Karpas-422 (cell line): Measurements from ENCODE around the gene KLK14. TPM values are rescaled to one million over a fixed set of nuclear protein-coding genes. Genes with fewer than 3 reads are reported as not detected.
A peak's percentile ranks its signal among the peaks of the same experiment; 100 is the strongest.

ENCODE experiments used
- DNase-seq: peaks from one replicate; pipeline ENCODE4 v3.0.0-alpha.2; 2015
- H2AFZ ChIP-seq: fragments of 200-600 bp; sonication (generic); 2 replicates; pipeline ENCODE4 v1.6.1; 2014; ENCODE audit warnings: antibody characterized with exemption, low read length, mixed read lengths
- H3K27ac ChIP-seq: fragments of 200-600 bp; sonication (generic); 2 replicates; pipeline ENCODE4 v1.5.1; 2014; ENCODE audit warnings: mild to moderate bottlenecking, low read length, moderate library complexity
- H3K27me3 ChIP-seq: fragments of 200-600 bp; sonication (generic); 2 replicates; pipeline ENCODE4 v1.6.1; 2014; ENCODE audit warnings: low read length, mixed read lengths
- H3K36me3 ChIP-seq: fragments of 200-600 bp; sonication (generic); 2 replicates; pipeline ENCODE4 v1.6.1; 2014; ENCODE audit warnings: low read length, mixed read lengths; ENCODE audit not compliant: insufficient read depth
- H3K4me1 ChIP-seq: fragments of 200-600 bp; sonication (generic); 2 replicates; pipeline ENCODE4 v1.6.1; 2014; ENCODE audit warnings: mild to moderate bottlenecking, low read length, mixed read lengths
- H3K4me2 ChIP-seq: fragments of 200-600 bp; sonication (generic); 2 replicates; pipeline ENCODE4 v1.6.1; 2014; ENCODE audit warnings: low read length, low read depth, mild to moderate bottlenecking; ENCODE audit not compliant: poor library complexity, severe bottlenecking
- H3K4me3 ChIP-seq: fragments of 200-600 bp; sonication (generic); 2 replicates; pipeline ENCODE4 v1.5.1; 2014; ENCODE audit warnings: mild to moderate bottlenecking, antibody characterized with exemption, low read length, mixed read lengths
- H3K79me2 ChIP-seq: fragments of 200-600 bp; sonication (generic); 2 replicates; pipeline ENCODE4 v1.6.1; 2014; ENCODE audit warnings: mild to moderate bottlenecking, low read length, mixed read lengths
- H3K9ac ChIP-seq: fragments of 200-600 bp; sonication (generic); 2 replicates; pipeline ENCODE4 v1.6.0; 2014; ENCODE audit warnings: low read length
- H3K9me2 ChIP-seq: fragments of 200-600 bp; sonication (generic), shearing (Covaris generic); replicated peaks from 2 replicates; pipeline ENCODE4 v1.6.0; 2014; ENCODE audit warnings: mild to moderate bottlenecking, low read length, moderate library complexity; ENCODE audit not compliant: insufficient read depth
- H3K9me3 ChIP-seq: fragments of 300-700, 200-600 bp; sonication (generic); 2 replicates; pipeline ENCODE4 v1.6.1; 2014; ENCODE audit warnings: low read length, mixed read lengths
- H4K20me1 ChIP-seq: fragments of 200-600 bp; sonication (generic); 2 replicates; pipeline ENCODE4 v1.6.1; 2014; ENCODE audit warnings: mild to moderate bottlenecking, antibody characterized with exemption, low read length, low read depth; ENCODE audit not compliant: insufficient read depth
- total RNA-seq: library from RNA; depleted of rRNA; stranded (reverse); fragments of >200 nt; shearing (Covaris generic); gene quantifications from 2 replicates; pipeline ENCODE4 v1.2.3, GENCODE V29; 2014; ENCODE audit warnings: low replicate concordance

KLK14 gene
- total RNA-seq, 1 experiment from 2014 or later, result 0.48 TPM

GRCh38 chr19:51116736-51117286 lies 34.1 kb upstream of the KLK14 start:
- no peaks in the 10 kb centered on the region for H4K20me1 ChIP-seq
- no peak overlapping the region for H3K9ac ChIP-seq
- H3K9me3 ChIP-seq, result no peaks in the 10 kb centered on the region
- H3K4me1 ChIP-seq, result no peaks in the 10 kb centered on the region
- H3K27me3 ChIP-seq, result no peaks in the 10 kb centered on the region
- no peaks in the 10 kb centered on the region for H3K36me3 ChIP-seq
- no peak for DNase-seq
- no peak overlapping the region for H3K27ac ChIP-seq
- no peaks in the 10 kb centered on the region for H3K9me2 ChIP-seq
- H3K4me2 ChIP-seq, result no peak overlapping the region
- H2AFZ ChIP-seq, result no peak overlapping the region
- H3K79me2 ChIP-seq, result no peaks in the 10 kb centered on the region
- H3K4me3 ChIP-seq, result no peak overlapping the region

- no peaks in the 10 kb centered on the region for H3K36me3 ChIP-seq
- DNase-seq, result no peak
- H3K27me3 ChIP-seq, result no peaks in the 10 kb centered on the region
- no peaks in the 10 kb centered on the region for H3K9me3 ChIP-seq
- H2AFZ ChIP-seq, result no peak overlapping the region
- no peak overlapping the region for H3K4me3 ChIP-seq
- H3K9me2 ChIP-seq, result no peaks in the 10 kb centered on the region
- H3K9ac ChIP-seq, result no peak overlapping the region
- H3K27ac ChIP-seq, result no peak overlapping the region
- H3K4me1 ChIP-seq, result no peaks in the 10 kb centered on the region
- no peaks in the 10 kb centered on the region for H3K79me2 ChIP-seq
- H4K20me1 ChIP-seq, result no peaks in the 10 kb centered on the region
- no peak overlapping the region for H3K4me2 ChIP-seq
Measured at GRCh38 chr19:51114087-51114729, 31.5 kb upstream of the KLK14 start.

DNA sequence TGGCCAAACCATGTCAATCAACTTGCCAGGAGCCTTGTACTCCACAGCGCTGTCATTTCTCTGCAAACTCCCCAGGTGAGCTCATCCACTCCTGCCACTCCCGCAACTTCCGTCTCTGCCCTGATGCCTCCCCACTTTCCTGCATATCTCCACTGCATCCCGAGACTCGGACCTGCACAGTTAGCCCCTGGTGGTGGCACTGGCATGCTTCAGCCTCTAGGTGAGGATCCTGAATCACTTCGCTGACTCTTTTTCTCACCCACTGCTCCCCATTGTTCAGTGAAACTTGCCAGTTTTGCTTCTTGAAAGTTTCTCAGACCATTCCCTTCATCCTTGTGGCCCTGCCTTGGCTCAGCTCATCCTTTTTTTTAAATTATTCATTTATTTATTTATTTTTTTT lies 28.9 kb upstream of the KLK14 start:
- Histone ChIP-seq H3K79me2 (peaks cover 15% of the 10 kb centered on the region), H3K27me3 (no peaks in the 10 kb centered on the region), H3K9me3 (no peaks in the 10 kb centered on the region), H3K9me2 (no peaks in the 10 kb centered on the region), H3K9ac (no peak overlapping the region), H3K36me3 (no peaks in the 10 kb centered on the region), H3K4me1 (peaks cover 15% of the 10 kb centered on the region), H2AFZ (no peak overlapping the region), H3K4me3 (no peak overlapping the region), H3K4me2 (no peak overlapping the region), H4K20me1 (no peaks in the 10 kb centered on the region), H3K27ac (no peak overlapping the region)
- DNase-seq, result peak; percentile 60

DNA sequence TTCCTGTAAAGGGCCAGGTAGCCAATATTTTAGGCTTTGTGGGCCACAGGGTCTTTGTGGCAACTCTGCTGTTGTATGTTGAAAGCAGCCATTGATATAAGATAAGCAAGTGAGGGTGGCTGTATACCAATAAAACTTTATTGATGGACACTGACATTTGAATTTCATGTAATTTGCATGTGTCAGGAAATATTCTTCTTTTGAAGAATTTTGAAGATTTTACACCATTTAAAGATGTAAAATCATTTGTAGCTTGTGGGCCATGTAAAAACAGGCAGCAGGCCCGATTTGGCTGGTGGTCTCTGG lies 27.9 kb upstream of the KLK14 start:
- no peaks in the 10 kb centered on the region for H3K9me2 ChIP-seq
- DNase-seq, result no peak
- H3K4me2 ChIP-seq, result no peak overlapping the region
- peaks cover 23% of the 10 kb centered on the region for H3K79me2 ChIP-seq
- no peaks in the 10 kb centered on the region for H3K36me3 ChIP-seq
- no peak overlapping the region for H3K4me3 ChIP-seq
- no peak overlapping the region for H3K9ac ChIP-seq
- H3K9me3 ChIP-seq, result no peaks in the 10 kb centered on the region
- H3K27ac ChIP-seq, result no peak overlapping the region
- H4K20me1 ChIP-seq, result no peaks in the 10 kb centered on the region
- H3K4me1 ChIP-seq, result peaks cover 15% of the 10 kb centered on the region
- H2AFZ ChIP-seq, result no peak overlapping the region
- no peaks in the 10 kb centered on the region for H3K27me3 ChIP-seq

GRCh38 chr19:51108805-51109146 lies 26.1 kb upstream of the KLK14 start:
- no peaks in the 10 kb centered on the region for H4K20me1 ChIP-seq
- peak overlapping the region; percentile 88 for H3K4me3 ChIP-seq
- H3K79me2 ChIP-seq, result peaks cover 35% of the 10 kb centered on the region
- H3K9me3 ChIP-seq, result no peaks in the 10 kb centered on the region
- peaks cover 15% of the 10 kb centered on the region for H3K4me1 ChIP-seq
- no peak overlapping the region for H3K27ac ChIP-seq
- DNase-seq, result no peak
- H3K9me2 ChIP-seq, result no peaks in the 10 kb centered on the region
- peak overlapping the region; percentile 60 for H3K4me2 ChIP-seq
- no peaks in the 10 kb centered on the region for H3K27me3 ChIP-seq
- H2AFZ ChIP-seq, result peak overlapping the region; percentile 6; the same call in 1 of the 2 replicates
- H3K36me3 ChIP-seq, result 0 out of 2 replicates have a peak, but pooled peaks cover 4% of the 10 kb centered on the region
- H3K9ac ChIP-seq, result peak overlapping the region; percentile 47

- H3K36me3 ChIP-seq, result 0 out of 2 replicates have a peak, but pooled peaks cover 4% of the 10 kb centered on the region
- peak; percentile 100 for DNase-seq
- H3K9me3 ChIP-seq, result no peaks in the 10 kb centered on the region
Measured at GRCh38 chr19:51108066-51108804, 25.5 kb upstream of the KLK14 start, which contains the start of gene CTU1. Gene CTU1 (minus strand): TSS chr19:51108409. CDS start chr19:51104569, 3,840 bp downstream.

GRCh38 chr19:51107406-51108065 lies 24.8 kb upstream of the KLK14 start:
- Histone ChIP-seq H3K9me3 (no peaks in the 10 kb centered on the region), H3K79me2 (peaks cover 41% of the 10 kb centered on the region), H4K20me1 (0 out of 2 replicates have a peak, but pooled peaks cover under 1% of the 10 kb centered on the region), H3K9me2 (no peaks in the 10 kb centered on the region), H3K27me3 (no peaks in the 10 kb centered on the region), H3K27ac (no peak overlapping the region; the same call in 1 of the 2 replicates), H3K9ac (peak overlapping the region; percentile 86), H3K4me2 (peak overlapping the region; percentile 82), H3K36me3 (peaks cover 10% of the 10 kb centered on the region; the same call in 1 of the 2 replicates), H2AFZ (peak overlapping the region; percentile 35; the same call in 1 of the 2 replicates), H3K4me1 (peaks cover 15% of the 10 kb centered on the region), H3K4me3 (peak overlapping the region; percentile 88)
- DNase-seq, result peak; percentile 78

More at GRCh38 chr19:51108066-51108804, 25.5 kb upstream of the KLK14 start, which contains the start of gene CTU1:
- Histone ChIP-seq H3K9me2 (no peaks in the 10 kb centered on the region), H3K4me2 (peak within 1 kb of the TSS; percentile 82), H3K4me1 (peaks cover 15% of the 10 kb centered on the region), H4K20me1 (no peaks in the 10 kb centered on the region), H2AFZ (peak within 1 kb of the TSS; percentile 35; the same call in 1 of the 2 replicates), H3K79me2 (peaks cover 35% of the 10 kb centered on the region), H3K27ac (no peak within 1 kb of the TSS; the same call in 1 of the 2 replicates), H3K9ac (peak within 1 kb of the TSS; percentile 86), H3K4me3 (peak within 1 kb of the TSS; percentile 88), H3K27me3 (no peaks in the 10 kb centered on the region)

GRCh38 chr19:51103926-51104341 lies 21.2 kb upstream of the KLK14 start:
- H3K36me3 ChIP-seq, result peaks cover 13% of the 10 kb centered on the region; the same call in 1 of the 2 replicates
- H3K9me3 ChIP-seq, result no peaks in the 10 kb centered on the region
- peaks cover 45% of the 10 kb centered on the region for H3K79me2 ChIP-seq
- no peak overlapping the region for H3K4me2 ChIP-seq
- no peak overlapping the region for H3K27ac ChIP-seq
- no peak overlapping the region for H2AFZ ChIP-seq
- H3K9me2 ChIP-seq, result no peaks in the 10 kb centered on the region
- H4K20me1 ChIP-seq, result 0 out of 2 replicates have a peak, but pooled peaks cover 6% of the 10 kb centered on the region
- no peak overlapping the region for H3K9ac ChIP-seq
- H3K27me3 ChIP-seq, result no peaks in the 10 kb centered on the region
- DNase-seq, result no peak
- H3K4me3 ChIP-seq, result no peak overlapping the region
- H3K4me1 ChIP-seq, result peaks cover 14% of the 10 kb centered on the region
